Mucosa of stomach (tissue), 1 donor: ENCODE measurements around the gene HTT.

Experiments used
- H3K27me3 ChIP-seq: one replicate; pipeline ENCODE4 v1.7.0; 2013; ENCODE audit warnings: mild to moderate bottlenecking, low read length; ENCODE audit not compliant: control insufficient read depth, insufficient read depth
- H3K36me3 ChIP-seq: one replicate; pipeline ENCODE4 v1.7.0; 2013; ENCODE audit warnings: low read length; ENCODE audit not compliant: control insufficient read depth, insufficient read depth
- H3K4me1 ChIP-seq: one replicate; pipeline ENCODE4 v1.7.0; 2013; ENCODE audit warnings: mild to moderate bottlenecking, low read length; ENCODE audit not compliant: control insufficient read depth, insufficient read depth
- H3K4me3 ChIP-seq: one replicate; pipeline ENCODE4 v1.7.0; 2013; ENCODE audit warnings: low read length
- H3K9ac ChIP-seq: one replicate; pipeline ENCODE4 v1.7.0; 2013; ENCODE audit warnings: mild to moderate bottlenecking, low read length, moderate library complexity
- H3K9me3 ChIP-seq: one replicate; pipeline ENCODE4 v1.7.0; 2013; ENCODE audit warnings: mild to moderate bottlenecking, low read length, moderate library complexity; ENCODE audit not compliant: control insufficient read depth
- donor health status: Pancreatic carcinoma.

The HTT gene

DNA sequence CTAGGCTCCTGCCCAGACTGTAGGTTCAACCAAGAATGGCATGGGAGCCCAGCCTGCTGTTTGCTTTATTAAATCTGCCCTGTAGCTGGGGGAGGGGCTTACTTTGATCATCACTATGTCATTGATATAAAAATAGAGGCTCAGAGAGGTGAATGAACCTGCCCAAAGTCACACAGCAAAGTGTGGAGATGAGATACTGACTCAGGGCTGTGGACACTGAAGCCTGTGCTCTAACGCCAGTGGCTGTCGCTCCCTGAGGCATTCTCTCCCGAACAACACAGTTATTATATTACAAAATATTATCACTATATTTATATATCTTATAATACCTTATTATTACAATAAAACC, 178.0 kb downstream of the HTT start:
- Histone ChIP-seq H3K4me3 (no peak overlapping the region), H3K36me3 (no peaks in the 10 kb centered on the region), H3K9me3 (no peaks in the 10 kb centered on the region), H3K4me1 (no peaks in the 10 kb centered on the region), H3K27me3 (no peaks in the 10 kb centered on the region), H3K9ac (no peak overlapping the region)

DNA sequence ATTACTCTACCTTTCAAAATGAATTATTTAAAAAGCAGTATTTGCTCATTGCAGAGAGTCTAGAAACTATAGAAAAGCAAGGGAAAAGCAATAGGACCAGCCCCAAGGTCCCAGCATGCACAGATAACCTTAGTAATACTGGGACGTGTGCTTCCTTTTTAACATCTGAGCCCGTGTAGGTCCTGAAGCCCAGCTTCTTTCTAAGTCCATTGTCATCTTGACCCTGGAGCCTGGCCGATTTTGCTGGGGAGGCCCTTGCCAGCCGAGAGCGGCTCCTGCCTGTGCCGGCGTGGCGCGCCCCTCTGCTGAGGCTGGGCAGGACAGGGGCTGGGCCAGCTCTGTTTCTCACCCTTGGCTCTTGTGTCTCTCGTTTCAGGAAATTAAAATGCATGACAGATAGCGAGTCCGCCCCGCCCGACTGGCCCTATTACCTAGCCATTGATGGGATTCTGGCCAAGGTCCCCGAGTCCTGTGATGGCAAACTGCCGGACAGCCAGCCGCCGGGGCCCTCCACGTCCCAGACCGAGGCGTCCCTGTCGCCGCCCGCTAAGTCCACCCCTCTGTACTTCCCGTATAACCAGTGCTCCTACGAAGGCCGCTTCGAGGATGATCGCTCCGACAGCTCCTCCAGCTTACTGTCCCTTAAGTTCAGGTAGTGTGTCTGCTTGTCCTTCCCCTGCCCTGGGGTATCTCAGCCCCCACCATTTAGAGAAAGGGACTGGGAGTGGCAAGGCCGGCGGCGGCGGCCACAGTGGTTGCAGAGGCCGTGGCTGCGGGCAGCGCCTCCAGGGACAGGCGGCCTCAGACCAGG, 178.6 kb downstream of the HTT start:
- no peak overlapping the region for H3K4me3 ChIP-seq
- H3K4me1 ChIP-seq, result no peaks in the 10 kb centered on the region
- H3K9ac ChIP-seq, result no peak overlapping the region
- H3K27me3 ChIP-seq, result no peaks in the 10 kb centered on the region
- no peaks in the 10 kb centered on the region for H3K36me3 ChIP-seq
- no peaks in the 10 kb centered on the region for H3K9me3 ChIP-seq

DNA sequence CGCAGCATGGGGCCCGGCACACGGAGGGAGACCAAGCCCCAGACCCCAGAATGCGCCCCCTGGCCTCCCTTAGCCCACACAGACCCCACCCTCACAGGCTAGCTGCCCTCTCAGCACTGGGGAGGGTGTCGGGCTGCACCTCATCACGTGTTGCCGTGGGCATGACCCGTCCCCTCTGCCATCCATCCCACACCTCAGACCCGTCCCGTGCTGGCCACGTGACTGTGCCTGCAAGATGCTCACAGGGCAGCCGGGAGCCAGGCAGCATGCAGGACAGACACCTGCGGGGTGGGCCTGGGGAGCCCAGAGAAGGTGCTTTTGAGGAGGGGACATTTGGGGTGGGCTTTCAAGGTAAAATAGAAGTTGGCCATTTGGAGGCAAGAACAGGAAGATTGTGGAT, 179.3 kb downstream of the HTT start:
- Histone ChIP-seq H3K4me1 (no peaks in the 10 kb centered on the region), H3K27me3 (no peaks in the 10 kb centered on the region), H3K9me3 (no peaks in the 10 kb centered on the region), H3K36me3 (no peaks in the 10 kb centered on the region), H3K9ac (no peak overlapping the region), H3K4me3 (no peak overlapping the region)

GRCh38 chr4:3254302-3255131, 180.0 kb downstream of the HTT start:
- Histone ChIP-seq H3K36me3 (no peaks in the 10 kb centered on the region), H3K9ac (no peak overlapping the region)

DNA sequence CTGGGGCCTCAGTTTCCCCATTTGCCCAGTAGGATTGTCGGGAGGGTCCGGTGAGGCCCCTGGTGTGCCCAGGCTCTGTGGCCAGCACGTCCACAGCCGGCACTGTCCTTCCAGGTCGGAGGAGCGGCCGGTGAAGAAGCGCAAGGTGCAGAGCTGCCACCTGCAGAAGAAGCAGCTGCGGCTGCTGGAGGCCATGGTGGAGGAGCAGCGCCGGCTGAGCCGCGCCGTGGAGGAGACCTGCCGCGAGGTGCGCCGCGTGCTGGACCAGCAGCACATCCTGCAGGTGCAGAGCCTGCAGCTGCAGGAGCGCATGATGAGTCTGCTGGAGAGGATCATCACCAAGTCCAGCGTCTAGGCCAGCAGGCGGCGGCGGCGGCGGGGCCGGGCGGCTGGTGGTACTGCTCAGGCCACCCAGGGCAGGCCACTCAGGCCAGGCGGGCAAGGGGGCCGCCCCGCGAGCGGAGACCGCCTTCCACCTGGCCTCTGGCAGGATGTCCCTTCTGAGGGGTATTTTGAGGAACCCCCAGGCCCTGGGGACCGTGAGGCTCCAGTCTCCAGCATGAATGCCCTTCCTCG, 181.2 kb downstream of the HTT start:
- no peaks in the 10 kb centered on the region for H3K9me3 ChIP-seq
- H3K36me3 ChIP-seq, result no peaks in the 10 kb centered on the region
- no peaks in the 10 kb centered on the region for H3K27me3 ChIP-seq
- no peak overlapping the region for H3K4me3 ChIP-seq
- H3K4me1 ChIP-seq, result no peaks in the 10 kb centered on the region
- no peak overlapping the region for H3K9ac ChIP-seq

More at GRCh38 chr4:3254302-3255131, 180.0 kb downstream of the HTT start:
- Histone ChIP-seq H3K9me3 (no peaks in the 10 kb centered on the region), H3K4me3 (no peak overlapping the region), H3K4me1 (no peaks in the 10 kb centered on the region), H3K27me3 (no peaks in the 10 kb centered on the region)

DNA sequence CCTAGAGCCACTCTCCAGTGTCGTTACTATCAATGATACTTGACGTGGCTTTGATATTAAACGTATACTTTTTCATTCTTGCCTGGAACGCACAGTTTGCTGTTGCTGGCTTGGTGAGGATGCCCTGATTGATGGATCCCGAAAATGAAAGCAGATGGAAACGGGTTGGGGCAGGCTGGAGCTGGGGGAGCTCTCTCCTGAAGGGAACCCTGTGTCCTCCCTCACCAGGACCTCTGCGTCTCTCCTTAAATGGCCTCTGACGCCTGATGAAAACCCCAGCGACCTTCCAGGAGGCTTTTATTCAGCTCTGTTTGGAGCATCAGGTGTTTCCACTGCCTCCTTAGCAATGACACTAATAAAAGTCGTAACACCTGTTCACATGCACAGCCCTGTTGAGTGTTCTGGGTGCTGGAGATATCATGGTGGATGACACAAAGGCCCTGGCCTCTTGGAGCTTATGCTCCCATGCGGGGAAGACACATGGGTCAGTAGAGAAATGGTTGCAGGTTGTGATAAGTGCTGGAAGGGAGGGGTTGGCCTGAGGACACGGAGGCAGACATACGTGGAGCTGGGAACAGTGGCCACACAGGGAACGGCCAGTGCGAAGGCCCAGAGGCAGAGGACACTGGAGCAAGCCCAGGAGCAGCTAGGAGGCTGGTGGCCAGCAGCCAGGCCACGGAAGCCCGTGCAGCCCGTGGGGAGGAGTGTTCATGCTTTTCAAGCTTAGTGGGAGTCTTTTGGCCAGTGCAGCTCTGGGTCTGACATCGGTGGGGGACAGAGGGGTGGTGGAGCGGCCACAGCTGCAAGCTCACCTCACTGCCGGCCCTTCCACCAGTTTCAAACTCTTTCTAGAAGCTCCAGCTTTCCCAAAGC, 182.0 kb downstream of the HTT start:
- Histone ChIP-seq H3K36me3 (no peaks in the 10 kb centered on the region), H3K9ac (no peak overlapping the region), H3K9me3 (no peaks in the 10 kb centered on the region), H3K4me1 (no peaks in the 10 kb centered on the region), H3K27me3 (no peaks in the 10 kb centered on the region), H3K4me3 (no peak overlapping the region)

- Histone ChIP-seq H3K4me3 (no peak overlapping the region), H3K9me3 (no peaks in the 10 kb centered on the region), H3K36me3 (no peaks in the 10 kb centered on the region), H3K9ac (no peak overlapping the region), H3K27me3 (no peaks in the 10 kb centered on the region), H3K4me1 (no peaks in the 10 kb centered on the region)
Measured at GRCh38 chr4:3257103-3257555, 182.6 kb downstream of the HTT start.

DNA sequence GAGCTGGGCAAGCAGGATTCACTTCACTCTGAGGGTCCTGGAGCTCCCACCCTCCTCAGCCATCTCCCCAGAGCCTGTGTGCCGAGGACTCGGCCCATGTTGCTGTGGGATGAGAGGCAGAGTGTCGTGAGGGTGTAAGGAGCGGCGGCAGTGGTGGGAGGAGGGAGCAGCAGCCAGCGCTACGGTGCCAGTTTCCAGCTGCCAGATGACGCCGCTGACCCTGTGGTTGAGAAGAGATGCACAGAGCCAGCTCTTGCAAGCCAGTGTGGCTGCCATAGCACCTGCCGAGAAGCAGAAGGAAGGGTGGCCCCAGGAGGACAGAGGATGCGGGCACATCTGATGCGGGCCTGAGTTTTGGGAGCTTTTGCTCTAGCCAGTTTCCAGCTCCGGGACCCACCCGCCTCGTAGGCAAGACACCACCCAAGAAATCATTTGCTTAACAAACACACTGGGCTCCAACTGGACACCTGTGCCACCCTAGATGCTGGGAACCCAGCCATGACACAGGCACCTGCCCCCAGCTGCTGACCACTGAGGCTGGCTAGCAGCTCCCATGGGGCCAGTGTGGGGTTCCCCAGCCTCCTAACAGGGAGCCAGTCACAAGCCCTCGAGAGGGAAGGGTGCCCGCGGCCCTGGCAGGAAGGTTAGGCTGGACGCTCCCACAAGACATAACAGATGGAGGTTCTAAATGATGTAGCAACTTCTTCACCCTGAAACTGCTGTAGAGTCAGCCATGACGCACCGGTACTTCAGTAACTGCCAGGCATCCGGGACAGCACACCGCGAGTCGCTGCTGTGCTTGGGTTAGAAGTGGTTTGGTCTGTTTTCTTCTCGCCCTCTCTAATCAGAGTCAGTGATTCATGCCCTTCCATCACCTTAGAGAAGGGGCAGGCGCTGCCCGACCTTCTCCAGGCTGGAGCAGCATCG, 183.3 kb downstream of the HTT start:
- H3K36me3 ChIP-seq, result no peaks in the 10 kb centered on the region
- H3K27me3 ChIP-seq, result no peaks in the 10 kb centered on the region
- H3K4me1 ChIP-seq, result no peaks in the 10 kb centered on the region
- no peaks in the 10 kb centered on the region for H3K9me3 ChIP-seq
- no peak overlapping the region for H3K9ac ChIP-seq
- H3K4me3 ChIP-seq, result no peak overlapping the region

DNA sequence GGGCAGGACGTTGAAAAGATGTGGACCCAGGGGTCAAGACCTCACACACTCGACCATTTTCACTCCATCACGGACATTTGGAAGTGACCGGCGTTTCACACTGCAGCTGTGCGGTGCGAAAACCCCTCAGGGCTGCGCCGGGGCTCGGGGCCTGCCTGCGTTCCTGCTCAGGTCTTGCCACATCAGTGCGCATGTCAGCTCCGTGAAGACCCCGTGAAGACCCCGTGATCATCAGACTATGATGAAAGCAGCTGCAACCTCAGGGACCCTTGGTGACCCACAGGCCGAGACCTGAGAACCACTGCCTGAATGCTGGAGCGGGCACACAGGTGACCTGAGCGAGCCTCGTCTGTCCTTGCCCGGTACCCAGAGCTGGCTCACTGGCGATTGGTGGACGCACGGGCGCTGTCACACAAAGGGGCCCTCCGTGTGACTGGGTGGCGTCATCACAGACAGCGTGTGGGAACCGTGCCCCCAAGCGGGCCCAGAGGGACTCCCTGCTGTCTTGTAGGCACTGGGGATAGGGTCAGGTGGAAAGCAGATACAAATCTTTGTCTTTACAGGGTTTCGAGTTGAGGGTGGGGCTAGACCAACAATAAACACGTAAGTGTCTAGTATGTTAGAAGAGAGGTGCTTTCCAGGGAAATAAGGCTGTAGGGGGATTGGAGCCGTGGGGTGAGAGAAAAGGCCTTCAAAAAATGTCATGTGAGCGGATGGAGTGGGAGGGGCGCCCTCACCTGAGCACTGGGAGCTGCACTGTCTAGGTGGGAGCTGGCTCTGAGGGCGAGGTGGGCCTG, 187.1 kb downstream of the HTT start:
- no peak overlapping the region for H3K9ac ChIP-seq

GRCh38 chr4:3262208-3263052, 187.9 kb downstream of the HTT start:
- Histone ChIP-seq H3K4me1 (no peaks in the 10 kb centered on the region), H3K9ac (no peak overlapping the region), H3K27me3 (no peaks in the 10 kb centered on the region)

More for the DNA sequence above, 187.1 kb downstream of the HTT start:
- Histone ChIP-seq H3K4me3 (no peak overlapping the region), H3K36me3 (no peaks in the 10 kb centered on the region), H3K27me3 (no peaks in the 10 kb centered on the region), H3K4me1 (no peaks in the 10 kb centered on the region), H3K9me3 (no peaks in the 10 kb centered on the region)

More at GRCh38 chr4:3262208-3263052, 187.9 kb downstream of the HTT start:
- Histone ChIP-seq H3K9me3 (no peaks in the 10 kb centered on the region), H3K4me3 (no peak overlapping the region), H3K36me3 (no peaks in the 10 kb centered on the region)
